Tibial nerve (tissue), 4 donors: ENCODE results near the gene ARSD.

Experiments used
- CTCF ChIP-seq, 5 experiments: fragments of 200-600 bp in 3 of 5; fragments of 450-650 bp in 2 of 5; sonication (generic) in 3 of 5; IDR thresholded peaks; one replicate each; pipeline ENCODE4 v1.5.1; 2016 to 2019; ENCODE audit warnings: antibody characterized with exemption in 5 of 5, mild to moderate bottlenecking in 3 of 5, moderate library complexity in 2 of 5
- EP300 ChIP-seq, 2 donors: sonication (generic); formaldehyde crosslinking; IDR thresholded peaks; one replicate each; pipeline ENCODE4 v1.6.1; 2017; ENCODE audit warnings: antibody characterized with exemption in 2 of 2, mild to moderate bottlenecking in 1 of 2
- POLR2A ChIP-seq, 2 donors: fragments of 450-650 bp; IDR thresholded peaks; one replicate each; pipeline ENCODE4 v1.6.1; 2017; ENCODE audit warnings: antibody characterized with exemption in 2 of 2, mild to moderate bottlenecking in 2 of 2, moderate library complexity in 2 of 2

- no peak for TF ChIP-seq POLR2A (IDR thresholded peaks at IDR 0.05)
- no peak for TF ChIP-seq CTCF (IDR thresholded peaks at IDR 0.05)
- no peak for TF ChIP-seq EP300 (IDR thresholded peaks at IDR 0.05)
These were observed 49.5 kb downstream of the ARSD start for GRCh38 chrX:2879670-2880069.
